ENCODE results near the gene RPL39. TPM values are rescaled to one million over a fixed set of nuclear protein-coding genes. Genes with fewer than 3 reads are reported as not detected.
"Not testable (repeated sequence)": the region's sequence is repeated elsewhere in the genome, so short reads cannot be mapped to it uniquely, and the experiment has no call there.

The RPL39 gene
- total and polyA plus RNA-seq, 2 of the 8 experiments (the other 6 are each of a cell fraction or from before 2014, with no cell fraction given), result 1,942 to 2,394 TPM

DNA sequence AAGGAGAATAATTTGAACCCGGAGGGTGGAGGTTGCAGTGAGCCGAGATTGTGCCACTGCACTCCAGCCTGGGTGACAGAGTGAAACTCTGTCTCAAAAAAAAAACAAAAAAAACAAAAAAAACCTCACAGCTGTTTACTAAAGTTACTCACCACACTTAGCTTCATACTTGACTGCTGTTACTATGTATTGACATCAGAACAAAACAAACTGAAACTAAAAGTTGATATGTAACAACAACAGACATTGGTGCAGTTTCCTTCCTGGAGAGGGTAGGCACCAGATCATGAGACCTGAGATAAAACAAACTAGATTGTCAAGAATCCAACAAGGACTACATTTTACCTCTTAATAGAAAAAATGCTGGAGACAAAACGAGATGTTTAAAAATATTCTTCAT is 30.3 kb upstream of the RPL39 start:
- H3K56ac ChIP-seq (replicated peaks; ENCODE audit: insufficient read length, low read depth, low read length); H3K23ac ChIP-seq (ENCODE audit: insufficient read length); H4K20me1 ChIP-seq (replicated peaks in 1 of 2; ENCODE audit: control insufficient read depth in 1 of 2, insufficient read depth in 2 of 2, low read length in 2 of 2); H3K79me1 ChIP-seq (ENCODE audit: low read depth, low read length); H3K4me3 ChIP-seq (ENCODE audit: extremely low read depth in 1 of 4, insufficient read depth in 2 of 4, low read depth in 3 of 4, low read length in 4 of 4); H3K23me2 ChIP-seq (ENCODE audit: low read depth, low read length); CTCF ChIA-PET (ENCODE audit: partially characterized antibody); H3K14ac ChIP-seq (ENCODE audit: insufficient read length); H4K91ac ChIP-seq (replicated peaks; ENCODE audit: insufficient read length, low read length); H3K9ac ChIP-seq (replicated peaks in 1 of 4; ENCODE audit: extremely low read depth in 1 of 4, low read depth in 3 of 4, low read length in 3 of 4); H2BK20ac ChIP-seq (ENCODE audit: low read length); DNase-seq (ENCODE audit: low read depth in 1 of 2, low spot score in 2 of 2); FAIRE-seq; H3K4me1 ChIP-seq (replicated peaks in 1 of 4; ENCODE audit: control insufficient read depth in 3 of 4, insufficient read depth in 4 of 4, low read length in 3 of 4); H4K5ac ChIP-seq (ENCODE audit: insufficient read length, low read depth, low read length); H3K27me3 ChIP-seq (replicated peaks in 1 of 4; ENCODE audit: control insufficient read depth in 3 of 4, extremely low read depth in 1 of 4, insufficient read depth in 3 of 4, low read length in 3 of 4); H2BK120ac ChIP-seq (replicated peaks; ENCODE audit: low read depth, low read length); H3K79me2 ChIP-seq (ENCODE audit: control insufficient read depth in 1 of 2, insufficient read depth in 2 of 2, low read length in 2 of 2); H3K9me3 ChIP-seq (ENCODE audit: insufficient read depth in 2 of 2, low read depth in 1 of 2, low read length in 1 of 2); H4K8ac ChIP-seq (ENCODE audit: extremely low read depth, insufficient read depth, low read length); H2AK5ac ChIP-seq (ENCODE audit: low read depth, low read length); H2AFZ ChIP-seq (ENCODE audit: low read length); H3K36me3 ChIP-seq (ENCODE audit: control insufficient read depth in 2 of 4, insufficient read depth in 4 of 4, low read length in 3 of 4); H2BK15ac ChIP-seq (ENCODE audit: low read length); H2BK5ac ChIP-seq (ENCODE audit: low read depth, low read length); H3K27ac ChIP-seq (ENCODE audit: low read depth, low read length); H3K4ac ChIP-seq (replicated peaks; ENCODE audit: insufficient read length, low read depth, low read length); H3K4me2 ChIP-seq (ENCODE audit: insufficient read depth in 1 of 2, low read depth in 2 of 2, low read length in 2 of 2); H3K18ac ChIP-seq (ENCODE audit: extremely low read depth, low read length); H2BK12ac ChIP-seq (ENCODE audit: low read depth, low read length): not testable (repeated sequence)
- 86% methylated on average over 3 of the region's 3 CpGs; no CpG with 5 or more reads in 1 of the 2 experiments for WGBS, 2 experiments (ENCODE audit: extremely low coverage in 1 of 2, insufficient coverage in 1 of 2, insufficient read length in 1 of 2, insufficient replicate concordance in 2 of 2, low coverage in 1 of 2, low lambda C conversion rate in 2 of 2, missing lambda C conversion rate in 1 of 2)
- POLR2A ChIA-PET (ENCODE audit: partially characterized antibody), result interaction anchor here (0.7 to 1.1 kb wide), 3 partner anchors 10 to 152 kb away, joined by 3 to 4 read pairs (median 3); partner anchors contain the start of gene RPL39
